ENCODE results near the gene TRIM10.

The TRIM10 gene

DNA sequence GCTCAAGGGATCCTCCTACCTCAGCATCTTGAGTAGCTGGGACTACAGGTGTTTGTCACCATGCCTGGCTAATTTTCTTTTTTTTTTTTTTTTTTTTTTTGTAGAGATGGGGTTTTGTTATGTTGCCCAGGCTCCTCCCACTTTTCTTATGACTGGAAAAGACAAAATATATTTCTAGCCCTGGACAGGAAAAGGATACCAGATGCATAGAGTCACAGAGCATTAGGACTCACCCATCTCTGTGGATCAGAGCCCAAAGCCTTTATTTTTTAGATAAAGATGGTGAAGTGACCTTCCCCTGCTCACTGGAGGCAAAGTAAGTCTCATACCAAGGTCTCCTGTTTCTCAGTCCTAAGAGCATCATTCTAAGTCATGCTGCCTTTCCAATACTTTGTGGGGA is 3.4 kb downstream of the TRIM10 start:
- Histone ChIP-seq H2BK5ac (ENCODE audit: low read depth, low read length, poor library complexity, severe bottlenecking) (no peak overlapping the region), H3K79me1 (replicated peaks; ENCODE audit: low read length, poor library complexity, severe bottlenecking) (no peaks in the 10 kb centered on the region), H3K14ac (ENCODE audit: low read length in 2 of 2) (no peak overlapping the region), H3K18ac (ENCODE audit: low read depth in 1 of 2, low read length in 2 of 2) (no peak overlapping the region), H3K9ac (ENCODE audit: low read length) (no peak overlapping the region), H3K4me2 (ENCODE audit: low read length, poor library complexity, severe bottlenecking) (no peak overlapping the region), H2AFZ (ENCODE audit: low read depth, low read length) (no peak overlapping the region), H4K8ac (ENCODE audit: low read length) (no peak overlapping the region), H3K23ac (ENCODE audit: low read length in 2 of 2) (no peak overlapping the region), H2BK12ac (ENCODE audit: low read length in 2 of 2) (no peak overlapping the region), H2AK5ac (ENCODE audit: low read length, severe bottlenecking) (no peak overlapping the region), H3K36me3 (ENCODE audit: control insufficient read depth in 1 of 2, insufficient read depth in 2 of 2, low read depth in 1 of 2, low read length in 2 of 2) (no peaks in the 10 kb centered on the region), H3K27ac (ENCODE audit: low read length, poor library complexity, severe bottlenecking) (no peak overlapping the region), H3K4ac (ENCODE audit: low read depth in 1 of 2, low read length in 2 of 2) (no peak overlapping the region), H3K27me3 (ENCODE audit: control insufficient read depth in 1 of 2, insufficient read depth in 1 of 2, low read length in 2 of 2) (peaks cover 0 to 16% of the 10 kb centered on the region in 2 experiments), H2BK120ac (ENCODE audit: low read depth, low read length) (no peak overlapping the region), H3K4me3 (ENCODE audit: insufficient read depth in 1 of 2, low read depth in 1 of 2, low read length in 2 of 2) (no peak overlapping the region), H4K91ac (ENCODE audit: low read length) (no peak overlapping the region), H3K9me3 (ENCODE audit: control insufficient read depth, low read length) (no peaks in the 10 kb centered on the region), H3K4me1 (ENCODE audit: control insufficient read depth, insufficient read depth, low read depth, low read length) (peaks cover 14% of the 10 kb centered on the region), H2BK15ac (ENCODE audit: low read depth, poor library complexity, severe bottlenecking) (no peak overlapping the region)
- DNase-seq: no peak

DNA sequence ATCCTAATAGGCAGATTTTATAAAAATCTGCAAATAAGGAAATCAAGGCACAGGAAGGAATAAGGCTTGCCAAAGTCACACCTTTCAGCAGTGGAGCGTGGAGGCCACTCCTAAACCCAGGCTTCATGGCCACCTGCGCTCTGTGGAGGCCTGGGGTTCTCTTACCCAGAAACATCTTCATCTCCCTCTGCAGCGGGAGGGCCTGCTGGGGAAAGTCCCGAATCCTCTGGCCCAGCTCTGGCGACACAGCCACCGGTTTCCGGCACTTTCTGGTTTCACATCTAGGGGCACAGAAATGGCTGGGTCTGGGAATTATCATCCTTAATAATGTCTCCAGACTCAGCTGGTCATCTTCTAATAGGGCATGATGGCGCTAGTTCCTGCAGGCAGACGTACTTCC is 4.2 kb downstream of the TRIM10 start:
- H3K9me3 ChIP-seq (ENCODE audit: control insufficient read depth, low read length): no peaks in the 10 kb centered on the region
- H2AK5ac ChIP-seq (ENCODE audit: low read length, severe bottlenecking): no peak overlapping the region
- peaks cover 0 to 16% of the 10 kb centered on the region in 2 experiments for H3K27me3 ChIP-seq (ENCODE audit: control insufficient read depth in 1 of 2, insufficient read depth in 1 of 2, low read length in 2 of 2)
- DNase-seq: no peak
- H3K4me2 ChIP-seq (ENCODE audit: low read length, poor library complexity, severe bottlenecking): no peak overlapping the region
- no peak overlapping the region for H4K91ac ChIP-seq (ENCODE audit: low read length)
- no peak overlapping the region for H4K8ac ChIP-seq (ENCODE audit: low read length)
- H3K4me3 ChIP-seq (ENCODE audit: insufficient read depth in 1 of 2, low read depth in 1 of 2, low read length in 2 of 2): no peak overlapping the region
- peaks cover 14% of the 10 kb centered on the region for H3K4me1 ChIP-seq (ENCODE audit: control insufficient read depth, insufficient read depth, low read depth, low read length)
- no peaks in the 10 kb centered on the region for H3K36me3 ChIP-seq (ENCODE audit: control insufficient read depth in 1 of 2, insufficient read depth in 2 of 2, low read depth in 1 of 2, low read length in 2 of 2)
- no peak overlapping the region for H3K9ac ChIP-seq (ENCODE audit: low read length)
- H2BK15ac ChIP-seq (ENCODE audit: low read depth, poor library complexity, severe bottlenecking): no peak overlapping the region
- no peak overlapping the region for H3K23ac ChIP-seq (ENCODE audit: low read length in 2 of 2)
- no peak overlapping the region for H3K27ac ChIP-seq (ENCODE audit: low read length, poor library complexity, severe bottlenecking)
- no peak overlapping the region for H3K14ac ChIP-seq (ENCODE audit: low read length in 2 of 2)
- no peak overlapping the region for H2BK120ac ChIP-seq (ENCODE audit: low read depth, low read length)
- H2AFZ ChIP-seq (ENCODE audit: low read depth, low read length): no peak overlapping the region
- no peak overlapping the region for H2BK12ac ChIP-seq (ENCODE audit: low read length in 2 of 2)
- H3K18ac ChIP-seq (ENCODE audit: low read depth in 1 of 2, low read length in 2 of 2): no peak overlapping the region
- H2BK5ac ChIP-seq (ENCODE audit: low read depth, low read length, poor library complexity, severe bottlenecking): no peak overlapping the region
- no peak overlapping the region for H3K4ac ChIP-seq (ENCODE audit: low read depth in 1 of 2, low read length in 2 of 2)
- no peaks in the 10 kb centered on the region for H3K79me1 ChIP-seq (replicated peaks; ENCODE audit: low read length, poor library complexity, severe bottlenecking)
- 92% methylated on average over 9 of the region's 9 CpGs for WGBS

DNA sequence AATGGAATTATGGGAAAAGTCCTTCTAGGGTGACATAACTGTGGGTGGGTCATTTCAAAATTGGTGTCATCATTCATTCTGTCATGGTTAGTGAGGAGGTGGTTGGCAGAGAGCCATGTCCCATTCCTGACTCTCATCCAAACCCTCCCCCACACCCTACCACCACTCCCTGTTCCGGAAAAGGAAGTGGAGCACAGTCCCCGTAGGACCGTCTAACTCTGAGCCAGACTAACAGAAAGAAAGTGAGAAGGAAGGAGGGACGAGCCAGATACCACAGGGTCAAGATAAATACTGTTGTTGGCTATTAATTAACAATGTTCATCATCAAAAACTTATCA is 4.8 kb downstream of the TRIM10 start:
- WGBS: no CpG with 5 or more reads among the region's 4 CpGs
- Histone ChIP-seq H3K27me3 (ENCODE audit: control insufficient read depth in 1 of 2, insufficient read depth in 1 of 2, low read length in 2 of 2) (peaks cover 0 to 16% of the 10 kb centered on the region in 2 experiments), H2AFZ (ENCODE audit: low read depth, low read length) (no peak overlapping the region), H3K4me2 (ENCODE audit: low read length, poor library complexity, severe bottlenecking) (no peak overlapping the region), H2BK12ac (ENCODE audit: low read length in 2 of 2) (no peak overlapping the region), H2BK5ac (ENCODE audit: low read depth, low read length, poor library complexity, severe bottlenecking) (no peak overlapping the region), H3K27ac (ENCODE audit: low read length, poor library complexity, severe bottlenecking) (no peak overlapping the region), H3K4me1 (ENCODE audit: control insufficient read depth, insufficient read depth, low read depth, low read length) (peaks cover 14% of the 10 kb centered on the region), H2BK120ac (ENCODE audit: low read depth, low read length) (no peak overlapping the region), H3K9me3 (ENCODE audit: control insufficient read depth, low read length) (no peaks in the 10 kb centered on the region), H2AK5ac (ENCODE audit: low read length, severe bottlenecking) (no peak overlapping the region), H3K18ac (ENCODE audit: low read depth in 1 of 2, low read length in 2 of 2) (no peak overlapping the region), H3K4me3 (ENCODE audit: insufficient read depth in 1 of 2, low read depth in 1 of 2, low read length in 2 of 2) (no peak overlapping the region), H2BK15ac (ENCODE audit: low read depth, poor library complexity, severe bottlenecking) (no peak overlapping the region), H3K79me1 (replicated peaks; ENCODE audit: low read length, poor library complexity, severe bottlenecking) (no peaks in the 10 kb centered on the region), H3K36me3 (ENCODE audit: control insufficient read depth in 1 of 2, insufficient read depth in 2 of 2, low read depth in 1 of 2, low read length in 2 of 2) (no peaks in the 10 kb centered on the region), H4K91ac (ENCODE audit: low read length) (no peak overlapping the region), H4K8ac (ENCODE audit: low read length) (no peak overlapping the region), H3K14ac (ENCODE audit: low read length in 2 of 2) (no peak overlapping the region), H3K23ac (ENCODE audit: low read length in 2 of 2) (no peak overlapping the region), H3K9ac (ENCODE audit: low read length) (no peak overlapping the region), H3K4ac (ENCODE audit: low read depth in 1 of 2, low read length in 2 of 2) (no peak overlapping the region)
- DNase-seq: no peak

GRCh38 chr6:30155520-30156261 is 5.3 kb downstream of the TRIM10 start:
- Histone ChIP-seq H3K27me3 (ENCODE audit: control insufficient read depth in 1 of 2, insufficient read depth in 1 of 2, low read length in 2 of 2) (peaks cover 0 to 21% of the 10 kb centered on the region in 2 experiments), H3K23ac (ENCODE audit: low read length in 2 of 2) (no peak overlapping the region), H3K9ac (ENCODE audit: low read length) (peak overlapping the region; percentile 41), H3K4ac (ENCODE audit: low read depth in 1 of 2, low read length in 2 of 2) (no peak overlapping the region), H3K4me1 (ENCODE audit: control insufficient read depth, insufficient read depth, low read depth, low read length) (peaks cover 14% of the 10 kb centered on the region), H3K9me3 (ENCODE audit: control insufficient read depth, low read length) (no peaks in the 10 kb centered on the region), H2BK15ac (ENCODE audit: low read depth, poor library complexity, severe bottlenecking) (no peak overlapping the region), H3K79me1 (replicated peaks; ENCODE audit: low read length, poor library complexity, severe bottlenecking) (no peaks in the 10 kb centered on the region), H2BK12ac (ENCODE audit: low read length in 2 of 2) (no peak overlapping the region), H3K18ac (ENCODE audit: low read depth in 1 of 2, low read length in 2 of 2) (no peak overlapping the region), H3K14ac (ENCODE audit: low read length in 2 of 2) (no peak overlapping the region), H3K4me3 (ENCODE audit: insufficient read depth in 1 of 2, low read depth in 1 of 2, low read length in 2 of 2) (no peak overlapping the region), H4K91ac (ENCODE audit: low read length) (no peak overlapping the region), H2BK5ac (ENCODE audit: low read depth, low read length, poor library complexity, severe bottlenecking) (no peak overlapping the region), H2AFZ (ENCODE audit: low read depth, low read length) (no peak overlapping the region), H3K27ac (ENCODE audit: low read length, poor library complexity, severe bottlenecking) (no peak overlapping the region), H3K4me2 (ENCODE audit: low read length, poor library complexity, severe bottlenecking) (no peak overlapping the region), H2AK5ac (ENCODE audit: low read length, severe bottlenecking) (no peak overlapping the region), H4K8ac (ENCODE audit: low read length) (no peak overlapping the region), H3K36me3 (ENCODE audit: control insufficient read depth in 1 of 2, insufficient read depth in 2 of 2, low read depth in 1 of 2, low read length in 2 of 2) (no peaks in the 10 kb centered on the region), H2BK120ac (ENCODE audit: low read depth, low read length) (no peak overlapping the region)
- 100% methylated on average over 1 of the region's 2 CpGs for WGBS
- DNase-seq: no peak

Data from mesenchymal stem cell (in vitro differentiated cells and primary cell).